GM23338 (cell line): ENCODE results near the gene AJM1. TPM values are rescaled to one million over a fixed set of nuclear protein-coding genes. Genes with fewer than 3 reads are reported as not detected.

Experiments used
- ATAC-seq: fragments of 200-7000 bp; cut with Tn5 transposase; 3 replicates; pipeline ENCODE4 v1.9.1; 2020
- DNase-seq: peaks from one replicate; pipeline ENCODE4 v3.0.0-alpha.2; 2015; ENCODE audit warnings: low spot score
- H2AFZ ChIP-seq: fragments of 200-600 bp; sonication (generic); 2 replicates; pipeline ENCODE4 v1.8.0; 2016; ENCODE audit warnings: antibody characterized with exemption, mild to moderate bottlenecking, moderate library complexity
- H3F3A ChIP-seq: fragments of 200-600 bp; sonication (generic); replicated peaks from 2 replicates; pipeline ENCODE4 v1.8.0; 2017; ENCODE audit warnings: antibody characterized with exemption, mixed run types, low read depth
- H3K27ac ChIP-seq: fragments of 200-600 bp; sonication (generic); 2 replicates; pipeline ENCODE4 v1.6.1; 2016; ENCODE audit warnings: low read depth
- H3K27me3 ChIP-seq: fragments of 200-600 bp; sonication (generic); 2 replicates; pipeline ENCODE4 v1.8.0; 2016; ENCODE audit warnings: mild to moderate bottlenecking, mixed run types, moderate library complexity; ENCODE audit not compliant: insufficient read depth
- H3K36me3 ChIP-seq: fragments of 200-600 bp; sonication (generic); 2 replicates; pipeline ENCODE4 v1.8.0; 2016; ENCODE audit warnings: mild to moderate bottlenecking; ENCODE audit not compliant: insufficient read depth
- H3K4me1 ChIP-seq: fragments of 200-600 bp; sonication (generic); 2 replicates; pipeline ENCODE4 v1.8.0; 2016; ENCODE audit warnings: mild to moderate bottlenecking, moderate library complexity; ENCODE audit not compliant: insufficient read depth
- H3K4me2 ChIP-seq: fragments of 200-600 bp; sonication (generic); 2 replicates; pipeline ENCODE4 v1.7.1; 2017; ENCODE audit warnings: mixed run types
- H3K4me3 ChIP-seq: fragments of 200-600 bp; sonication (generic); 2 replicates; pipeline ENCODE4 v1.6.1; 2016; ENCODE audit warnings: mixed run types
- H3K79me2 ChIP-seq: fragments of 200-600 bp; sonication (generic); replicated peaks from 2 replicates; pipeline ENCODE4 v1.8.0; 2017; ENCODE audit warnings: mild to moderate bottlenecking; ENCODE audit not compliant: insufficient read depth
- H3K9me2 ChIP-seq: fragments of 200-600 bp; sonication (generic); 2 replicates; pipeline ENCODE4 v1.8.0; 2017; ENCODE audit not compliant: insufficient read depth
- H4K20me1 ChIP-seq: fragments of 200-600 bp; sonication (generic); replicated peaks from 2 replicates; pipeline ENCODE4 v1.8.0; 2017; ENCODE audit warnings: mild to moderate bottlenecking; ENCODE audit not compliant: insufficient read depth
- H3K27ac Mint-ChIP-seq: 2 replicates; pipeline ENCODE4 v1.8.0; 2020; ENCODE audit warnings: inconsistent platforms, mild to moderate bottlenecking, moderate library complexity, mixed read lengths
- H3K27me3 Mint-ChIP-seq: 3 replicates; pipeline ENCODE4 v1.8.0; 2022; ENCODE audit warnings: low read depth, mild to moderate bottlenecking, moderate library complexity, mixed read lengths, inconsistent platforms; ENCODE audit not compliant: insufficient read depth, poor library complexity
- H3K36me3 Mint-ChIP-seq: 3 replicates; pipeline ENCODE4 v1.8.0; 2021; ENCODE audit warnings: low read depth, mild to moderate bottlenecking, inconsistent platforms, moderate library complexity, mixed read lengths
- H3K4me1 Mint-ChIP-seq: 3 replicates; pipeline ENCODE4 v1.8.0; 2020; ENCODE audit warnings: mild to moderate bottlenecking, inconsistent platforms, mixed read lengths
- H3K4me3 Mint-ChIP-seq: 3 replicates; pipeline ENCODE4 v1.8.0; 2021; ENCODE audit warnings: moderate library complexity, mild to moderate bottlenecking, inconsistent platforms, mixed read lengths
- H3K9me3 Mint-ChIP-seq: 3 replicates; pipeline ENCODE4 v1.8.0; 2020; ENCODE audit warnings: moderate library complexity, mild to moderate bottlenecking, inconsistent platforms, mixed read lengths
- EZH2 ChIP-seq: fragments of 200-600 bp; sonication (generic); IDR thresholded peaks from one replicate; pipeline ENCODE4 v1.8.0; 2017; ENCODE audit warnings: antibody characterized with exemption, mild to moderate bottlenecking, low read depth; ENCODE audit not compliant: unreplicated experiment
- EZH2phosphoT487 ChIP-seq: fragments of 200-600 bp; sonication (generic); IDR thresholded peaks from one replicate; pipeline ENCODE4 v1.8.1; 2018; ENCODE audit warnings: antibody characterized with exemption; ENCODE audit not compliant: unreplicated experiment
- JUNB ChIP-seq: IDR thresholded peaks from one replicate; pipeline ENCODE4 v1.6.1; 2016; ENCODE audit warnings: antibody characterized with exemption; ENCODE audit not compliant: unreplicated experiment
- NANOG ChIP-seq: IDR thresholded peaks from 2 replicates; pipeline ENCODE4 v1.6.1; 2016; ENCODE audit warnings: antibody characterized with exemption, borderline replicate concordance
- POLR2AphosphoS5 ChIP-seq: IDR thresholded peaks from 2 replicates; pipeline ENCODE4 v1.6.1; 2016; ENCODE audit warnings: antibody characterized with exemption, low read depth
- REST ChIP-seq: IDR thresholded peaks from one replicate; pipeline ENCODE4 v1.6.1; 2018; ENCODE audit warnings: antibody characterized with exemption; ENCODE audit not compliant: unreplicated experiment
- STAT1 ChIP-seq: IDR thresholded peaks from one replicate; pipeline ENCODE4 v1.6.1; 2016; ENCODE audit warnings: antibody characterized with exemption; ENCODE audit not compliant: unreplicated experiment
- ZNF114 ChIP-seq: fragments of 250-450 bp; sonication (Bioruptor Pico); IDR thresholded peaks from 2 replicates; pipeline ENCODE4 v1.5.0; 2020; ENCODE audit warnings: mild to moderate bottlenecking, moderate library complexity
- ZNF331 ChIP-seq: fragments of 250-450 bp; sonication (Bioruptor Pico); IDR thresholded peaks from 2 replicates; pipeline ENCODE4 v1.5.0; 2020; ENCODE audit warnings: low read depth, mild to moderate bottlenecking, moderate library complexity
- polyA plus RNA-seq: library from polyadenylated mRNA; unstranded; fragments of >200 nt; fragmentation: Nextera tagmentation; extraction: Ambion mirVana; gene quantifications from 2 replicates; pipeline ENCODE4 v1.2.1, GENCODE V29; 2016
- total RNA-seq: library from RNA; depleted of rRNA; stranded (reverse); fragments of >200 nt; shearing (Covaris generic); gene quantifications from 2 replicates; pipeline ENCODE4 v1.2.3, GENCODE V29; 2014
- TF ChIP-seq, protein P1 (sequence below): fragments of 250-450 bp; sonication (Bioruptor Pico); IDR thresholded peaks from 2 replicates; pipeline ENCODE4 v1.5.0; 2020; ENCODE audit warnings: mild to moderate bottlenecking, moderate library complexity
- TF ChIP-seq, protein P2 (sequence below): IDR thresholded peaks from 2 replicates; pipeline ENCODE4 v1.6.1; 2016; ENCODE audit warnings: antibody characterized with exemption
- TF ChIP-seq, protein P3 (sequence below), 2 experiments: fragments of 200-600 bp in 1 of 2; sonication (generic) in 1 of 2; conservative IDR thresholded peaks; 2 replicates each; pipeline versions ENCODE4 v1.5.1 to v1.6.1; 2016 to 2017; ENCODE audit warnings: antibody characterized with exemption in 2 of 2, low read depth in 2 of 2, mild to moderate bottlenecking in 2 of 2, moderate library complexity in 1 of 2

Gene AJM1
- total and polyA plus RNA-seq, 2 experiments from 2014 or later: 0.36 to 0.49 TPM

- Mint-ChIP-seq H3K36me3 (peaks cover 18% of the 10 kb centered on the region), H3K4me3 (no peak overlapping the region), H3K9me3 (no peaks in the 10 kb centered on the region; the same call in 1 of the 3 replicates), H3K27me3 (peaks cover 41% of the 10 kb centered on the region), H3K4me1 (peaks cover 25% of the 10 kb centered on the region), H3K27ac (no peak overlapping the region)
- H3K36me3 ChIP-seq: no peaks in the 10 kb centered on the region
- H3K9me2 ChIP-seq: no peaks in the 10 kb centered on the region
- TF ChIP-seq JUNB: no peak
- TF ChIP-seq EZH2: no peak
- no peak for TF ChIP-seq REST
- TF ChIP-seq EZH2phosphoT487: no peak
- TF ChIP-seq POLR2AphosphoS5: no peak
- TF ChIP-seq NANOG: no peak
- TF ChIP-seq, protein P1, sequence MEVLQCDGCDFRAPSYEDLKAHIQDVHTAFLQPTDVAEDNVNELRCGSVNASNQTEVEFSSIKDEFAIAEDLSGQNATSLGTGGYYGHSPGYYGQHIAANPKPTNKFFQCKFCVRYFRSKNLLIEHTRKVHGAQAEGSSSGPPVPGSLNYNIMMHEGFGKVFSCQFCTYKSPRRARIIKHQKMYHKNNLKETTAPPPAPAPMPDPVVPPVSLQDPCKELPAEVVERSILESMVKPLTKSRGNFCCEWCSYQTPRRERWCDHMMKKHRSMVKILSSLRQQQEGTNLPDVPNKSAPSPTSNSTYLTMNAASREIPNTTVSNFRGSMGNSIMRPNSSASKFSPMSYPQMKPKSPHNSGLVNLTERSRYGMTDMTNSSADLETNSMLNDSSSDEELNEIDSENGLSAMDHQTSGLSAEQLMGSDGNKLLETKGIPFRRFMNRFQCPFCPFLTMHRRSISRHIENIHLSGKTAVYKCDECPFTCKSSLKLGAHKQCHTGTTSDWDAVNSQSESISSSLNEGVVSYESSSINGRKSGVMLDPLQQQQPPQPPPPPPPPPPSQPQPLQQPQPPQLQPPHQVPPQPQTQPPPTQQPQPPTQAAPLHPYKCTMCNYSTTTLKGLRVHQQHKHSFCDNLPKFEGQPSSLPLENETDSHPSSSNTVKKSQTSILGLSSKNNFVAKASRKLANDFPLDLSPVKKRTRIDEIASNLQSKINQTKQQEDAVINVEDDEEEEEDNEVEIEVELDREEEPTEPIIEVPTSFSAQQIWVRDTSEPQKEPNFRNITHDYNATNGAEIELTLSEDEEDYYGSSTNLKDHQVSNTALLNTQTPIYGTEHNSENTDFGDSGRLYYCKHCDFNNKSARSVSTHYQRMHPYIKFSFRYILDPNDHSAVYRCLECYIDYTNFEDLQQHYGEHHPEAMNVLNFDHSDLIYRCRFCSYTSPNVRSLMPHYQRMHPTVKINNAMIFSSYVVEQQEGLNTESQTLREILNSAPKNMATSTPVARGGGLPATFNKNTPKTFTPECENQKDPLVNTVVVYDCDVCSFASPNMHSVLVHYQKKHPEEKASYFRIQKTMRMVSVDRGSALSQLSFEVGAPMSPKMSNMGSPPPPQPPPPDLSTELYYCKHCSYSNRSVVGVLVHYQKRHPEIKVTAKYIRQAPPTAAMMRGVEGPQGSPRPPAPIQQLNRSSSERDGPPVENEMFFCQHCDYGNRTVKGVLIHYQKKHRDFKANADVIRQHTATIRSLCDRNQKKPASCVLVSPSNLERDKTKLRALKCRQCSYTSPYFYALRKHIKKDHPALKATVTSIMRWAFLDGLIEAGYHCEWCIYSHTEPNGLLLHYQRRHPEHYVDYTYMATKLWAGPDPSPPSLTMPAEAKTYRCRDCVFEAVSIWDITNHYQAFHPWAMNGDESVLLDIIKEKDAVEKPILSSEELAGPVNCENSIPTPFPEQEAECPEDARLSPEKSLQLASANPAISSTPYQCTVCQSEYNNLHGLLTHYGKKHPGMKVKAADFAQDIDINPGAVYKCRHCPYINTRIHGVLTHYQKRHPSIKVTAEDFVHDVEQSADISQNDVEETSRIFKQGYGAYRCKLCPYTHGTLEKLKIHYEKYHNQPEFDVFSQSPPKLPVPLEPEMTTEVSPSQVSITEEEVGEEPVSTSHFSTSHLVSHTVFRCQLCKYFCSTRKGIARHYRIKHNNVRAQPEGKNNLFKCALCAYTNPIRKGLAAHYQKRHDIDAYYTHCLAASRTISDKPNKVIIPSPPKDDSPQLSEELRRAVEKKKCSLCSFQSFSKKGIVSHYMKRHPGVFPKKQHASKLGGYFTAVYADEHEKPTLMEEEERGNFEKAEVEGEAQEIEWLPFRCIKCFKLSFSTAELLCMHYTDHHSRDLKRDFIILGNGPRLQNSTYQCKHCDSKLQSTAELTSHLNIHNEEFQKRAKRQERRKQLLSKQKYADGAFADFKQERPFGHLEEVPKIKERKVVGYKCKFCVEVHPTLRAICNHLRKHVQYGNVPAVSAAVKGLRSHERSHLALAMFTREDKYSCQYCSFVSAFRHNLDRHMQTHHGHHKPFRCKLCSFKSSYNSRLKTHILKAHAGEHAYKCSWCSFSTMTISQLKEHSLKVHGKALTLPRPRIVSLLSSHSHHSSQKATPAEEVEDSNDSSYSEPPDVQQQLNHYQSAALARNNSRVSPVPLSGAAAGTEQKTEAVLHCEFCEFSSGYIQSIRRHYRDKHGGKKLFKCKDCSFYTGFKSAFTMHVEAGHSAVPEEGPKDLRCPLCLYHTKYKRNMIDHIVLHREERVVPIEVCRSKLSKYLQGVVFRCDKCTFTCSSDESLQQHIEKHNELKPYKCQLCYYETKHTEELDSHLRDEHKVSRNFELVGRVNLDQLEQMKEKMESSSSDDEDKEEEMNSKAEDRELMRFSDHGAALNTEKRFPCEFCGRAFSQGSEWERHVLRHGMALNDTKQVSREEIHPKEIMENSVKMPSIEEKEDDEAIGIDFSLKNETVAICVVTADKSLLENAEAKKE (CRISPR knock-in tag): no peak
- TF ChIP-seq, protein P2, sequence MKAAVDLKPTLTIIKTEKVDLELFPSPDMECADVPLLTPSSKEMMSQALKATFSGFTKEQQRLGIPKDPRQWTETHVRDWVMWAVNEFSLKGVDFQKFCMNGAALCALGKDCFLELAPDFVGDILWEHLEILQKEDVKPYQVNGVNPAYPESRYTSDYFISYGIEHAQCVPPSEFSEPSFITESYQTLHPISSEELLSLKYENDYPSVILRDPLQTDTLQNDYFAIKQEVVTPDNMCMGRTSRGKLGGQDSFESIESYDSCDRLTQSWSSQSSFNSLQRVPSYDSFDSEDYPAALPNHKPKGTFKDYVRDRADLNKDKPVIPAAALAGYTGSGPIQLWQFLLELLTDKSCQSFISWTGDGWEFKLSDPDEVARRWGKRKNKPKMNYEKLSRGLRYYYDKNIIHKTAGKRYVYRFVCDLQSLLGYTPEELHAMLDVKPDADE: no peak
- TF ChIP-seq ZNF114 (CRISPR knock-in tag): no peak
- TF ChIP-seq STAT1: no peak
- TF ChIP-seq ZNF331 (CRISPR knock-in tag): no peak
- TF ChIP-seq, protein P3, sequence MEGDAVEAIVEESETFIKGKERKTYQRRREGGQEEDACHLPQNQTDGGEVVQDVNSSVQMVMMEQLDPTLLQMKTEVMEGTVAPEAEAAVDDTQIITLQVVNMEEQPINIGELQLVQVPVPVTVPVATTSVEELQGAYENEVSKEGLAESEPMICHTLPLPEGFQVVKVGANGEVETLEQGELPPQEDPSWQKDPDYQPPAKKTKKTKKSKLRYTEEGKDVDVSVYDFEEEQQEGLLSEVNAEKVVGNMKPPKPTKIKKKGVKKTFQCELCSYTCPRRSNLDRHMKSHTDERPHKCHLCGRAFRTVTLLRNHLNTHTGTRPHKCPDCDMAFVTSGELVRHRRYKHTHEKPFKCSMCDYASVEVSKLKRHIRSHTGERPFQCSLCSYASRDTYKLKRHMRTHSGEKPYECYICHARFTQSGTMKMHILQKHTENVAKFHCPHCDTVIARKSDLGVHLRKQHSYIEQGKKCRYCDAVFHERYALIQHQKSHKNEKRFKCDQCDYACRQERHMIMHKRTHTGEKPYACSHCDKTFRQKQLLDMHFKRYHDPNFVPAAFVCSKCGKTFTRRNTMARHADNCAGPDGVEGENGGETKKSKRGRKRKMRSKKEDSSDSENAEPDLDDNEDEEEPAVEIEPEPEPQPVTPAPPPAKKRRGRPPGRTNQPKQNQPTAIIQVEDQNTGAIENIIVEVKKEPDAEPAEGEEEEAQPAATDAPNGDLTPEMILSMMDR (conservative IDR thresholded peaks at IDR 0.05; ENCODE audit: low read depth in 2 of 2): no peak
- no peaks in the 10 kb centered on the region for H3F3A ChIP-seq
- peaks cover 15% of the 10 kb centered on the region; the same call in 1 of the 2 replicates for H3K4me1 ChIP-seq
- H3K4me3 ChIP-seq: no peak overlapping the region
- H3K4me2 ChIP-seq: no peak overlapping the region
- H4K20me1 ChIP-seq: 0 out of 2 replicates have a peak, but pooled peaks cover 6% of the 10 kb centered on the region
- H3K27ac ChIP-seq: no peak overlapping the region
- no peak overlapping the region for H2AFZ ChIP-seq
- ATAC-seq: no peak
- H3K79me2 ChIP-seq: no peaks in the 10 kb centered on the region
- DNase-seq: no peak
- no peaks in the 10 kb centered on the region for H3K27me3 ChIP-seq
Observed at GRCh38 chr9:136838314-136839228, 3.7 kb upstream of the AJM1 start.
